GM20431 (cell line): ENCODE data around the gene PLPP2.

Experiments
- in situ Hi-C: fragments of 300-500 bp; cut with MseI, MboI; formaldehyde crosslinking; loops from one replicate; pipeline ENCODE4 v1.15.0; 2020; ENCODE audit warnings: low sequenced_read_pairs; ENCODE audit not compliant: unreplicated experiment

PLPP2 gene

GRCh38 chr19:294946-295686 lies 3.9 kb upstream of the PLPP2 start:
- in situ Hi-C loops, result no loop called here

GRCh38 chr19:294341-294945 lies 3.2 kb upstream of the PLPP2 start:
- in situ Hi-C loops, result no loop called here

GRCh38 chr19:293436-294110 lies 2.4 kb upstream of the PLPP2 start:
- in situ Hi-C loops, result no loop called here

- in situ Hi-C loops, result no loop called here
These were observed 1.7 kb upstream of the PLPP2 start for GRCh38 chr19:292951-293350.

GRCh38 chr19:292281-292884 lies 1.2 kb upstream of the PLPP2 start:
- in situ Hi-C loops, result no loop called here

- in situ Hi-C loops, result no loop called here
These were observed 518 bp upstream of the PLPP2 start for GRCh38 chr19:291561-292280.

- in situ Hi-C loops, result no loop called here
These were observed 714 bp downstream of the PLPP2 start for GRCh38 chr19:290372-291005.

- in situ Hi-C loops, result no loop called here
These were observed 1.4 kb downstream of the PLPP2 start for GRCh38 chr19:289651-290371.

- in situ Hi-C loops, result no loop called here
These were observed 2.3 kb downstream of the PLPP2 start for GRCh38 chr19:288911-289310.

- in situ Hi-C loops, result no loop called here
These were observed 3.8 kb downstream of the PLPP2 start for GRCh38 chr19:287381-287871.

- in situ Hi-C loops, result no loop called here
These were observed 7.8 kb downstream of the PLPP2 start for GRCh38 chr19:283395-283794.

GRCh38 chr19:282501-282900 lies 8.7 kb downstream of the PLPP2 start:
- in situ Hi-C loops, result no loop called here

- in situ Hi-C loops, result no loop called here
These were observed 9.2 kb downstream of the PLPP2 start for GRCh38 chr19:281992-282391.

GRCh38 chr19:281156-281853 lies 9.9 kb downstream of the PLPP2 start:
- in situ Hi-C loops, result no loop called here

GRCh38 chr19:280541-281009 lies 10.6 kb downstream of the PLPP2 start:
- in situ Hi-C loops, result no loop called here

GRCh38 chr19:279656-280055 lies 11.5 kb downstream of the PLPP2 start:
- in situ Hi-C loops, result no loop called here

GRCh38 chr19:279231-279630 lies 12.0 kb downstream of the PLPP2 start:
- in situ Hi-C loops, result no loop called here

- in situ Hi-C loops, result no loop called here
These were observed 13.5 kb downstream of the PLPP2 start for GRCh38 chr19:277581-278165.
